GM23338 (cell line): ENCODE results near the gene CPEB3. TPM values are rescaled to one million over a fixed set of nuclear protein-coding genes. Genes with fewer than 3 reads are reported as not detected.
A peak's percentile ranks its signal among the peaks of the same experiment; 100 is the strongest.
"Not testable (repeated sequence)": the region's sequence is repeated elsewhere in the genome, so short reads cannot be mapped to it uniquely, and the experiment has no call there.

ENCODE experiments used
- ATAC-seq: fragments of 200-7000 bp; cut with Tn5 transposase; 3 replicates; pipeline ENCODE4 v1.9.1; 2020
- DNase-seq: peaks from one replicate; pipeline ENCODE4 v3.0.0-alpha.2; 2015; ENCODE audit warnings: low spot score
- H2AFZ ChIP-seq: fragments of 200-600 bp; sonication (generic); 2 replicates; pipeline ENCODE4 v1.8.0; 2016; ENCODE audit warnings: antibody characterized with exemption, mild to moderate bottlenecking, moderate library complexity
- H3F3A ChIP-seq: fragments of 200-600 bp; sonication (generic); replicated peaks from 2 replicates; pipeline ENCODE4 v1.8.0; 2017; ENCODE audit warnings: antibody characterized with exemption, mixed run types, low read depth
- H3K27ac ChIP-seq: fragments of 200-600 bp; sonication (generic); 2 replicates; pipeline ENCODE4 v1.6.1; 2016; ENCODE audit warnings: low read depth
- H3K27me3 ChIP-seq: fragments of 200-600 bp; sonication (generic); 2 replicates; pipeline ENCODE4 v1.8.0; 2016; ENCODE audit warnings: mild to moderate bottlenecking, mixed run types, moderate library complexity; ENCODE audit not compliant: insufficient read depth
- H3K36me3 ChIP-seq: fragments of 200-600 bp; sonication (generic); 2 replicates; pipeline ENCODE4 v1.8.0; 2016; ENCODE audit warnings: mild to moderate bottlenecking; ENCODE audit not compliant: insufficient read depth
- H3K4me1 ChIP-seq: fragments of 200-600 bp; sonication (generic); 2 replicates; pipeline ENCODE4 v1.8.0; 2016; ENCODE audit warnings: mild to moderate bottlenecking, moderate library complexity; ENCODE audit not compliant: insufficient read depth
- H3K4me2 ChIP-seq: fragments of 200-600 bp; sonication (generic); 2 replicates; pipeline ENCODE4 v1.7.1; 2017; ENCODE audit warnings: mixed run types
- H3K4me3 ChIP-seq: fragments of 200-600 bp; sonication (generic); 2 replicates; pipeline ENCODE4 v1.6.1; 2016; ENCODE audit warnings: mixed run types
- H3K79me2 ChIP-seq: fragments of 200-600 bp; sonication (generic); replicated peaks from 2 replicates; pipeline ENCODE4 v1.8.0; 2017; ENCODE audit warnings: mild to moderate bottlenecking; ENCODE audit not compliant: insufficient read depth
- H3K9me2 ChIP-seq: fragments of 200-600 bp; sonication (generic); 2 replicates; pipeline ENCODE4 v1.8.0; 2017; ENCODE audit not compliant: insufficient read depth
- H4K20me1 ChIP-seq: fragments of 200-600 bp; sonication (generic); replicated peaks from 2 replicates; pipeline ENCODE4 v1.8.0; 2017; ENCODE audit warnings: mild to moderate bottlenecking; ENCODE audit not compliant: insufficient read depth
- H3K27ac Mint-ChIP-seq: 2 replicates; pipeline ENCODE4 v1.8.0; 2020; ENCODE audit warnings: inconsistent platforms, mild to moderate bottlenecking, moderate library complexity, mixed read lengths
- H3K27me3 Mint-ChIP-seq: 3 replicates; pipeline ENCODE4 v1.8.0; 2022; ENCODE audit warnings: low read depth, mild to moderate bottlenecking, moderate library complexity, mixed read lengths, inconsistent platforms; ENCODE audit not compliant: insufficient read depth, poor library complexity
- H3K36me3 Mint-ChIP-seq: 3 replicates; pipeline ENCODE4 v1.8.0; 2021; ENCODE audit warnings: low read depth, mild to moderate bottlenecking, inconsistent platforms, moderate library complexity, mixed read lengths
- H3K4me1 Mint-ChIP-seq: 3 replicates; pipeline ENCODE4 v1.8.0; 2020; ENCODE audit warnings: mild to moderate bottlenecking, inconsistent platforms, mixed read lengths
- H3K4me3 Mint-ChIP-seq: 3 replicates; pipeline ENCODE4 v1.8.0; 2021; ENCODE audit warnings: moderate library complexity, mild to moderate bottlenecking, inconsistent platforms, mixed read lengths
- H3K9me3 Mint-ChIP-seq: 3 replicates; pipeline ENCODE4 v1.8.0; 2020; ENCODE audit warnings: moderate library complexity, mild to moderate bottlenecking, inconsistent platforms, mixed read lengths
- CREB1 ChIP-seq: fragments of 250-450 bp; sonication (Bioruptor Pico); IDR thresholded peaks from 2 replicates; pipeline ENCODE4 v1.5.0; 2020; ENCODE audit warnings: low read depth, mild to moderate bottlenecking, moderate library complexity
- ETS1 ChIP-seq: IDR thresholded peaks from 2 replicates; pipeline ENCODE4 v1.6.1; 2016; ENCODE audit warnings: antibody characterized with exemption
- EZH2 ChIP-seq: fragments of 200-600 bp; sonication (generic); IDR thresholded peaks from one replicate; pipeline ENCODE4 v1.8.0; 2017; ENCODE audit warnings: antibody characterized with exemption, mild to moderate bottlenecking, low read depth; ENCODE audit not compliant: unreplicated experiment
- EZH2phosphoT487 ChIP-seq: fragments of 200-600 bp; sonication (generic); IDR thresholded peaks from one replicate; pipeline ENCODE4 v1.8.1; 2018; ENCODE audit warnings: antibody characterized with exemption; ENCODE audit not compliant: unreplicated experiment
- JUNB ChIP-seq: IDR thresholded peaks from one replicate; pipeline ENCODE4 v1.6.1; 2016; ENCODE audit warnings: antibody characterized with exemption; ENCODE audit not compliant: unreplicated experiment
- NANOG ChIP-seq: IDR thresholded peaks from 2 replicates; pipeline ENCODE4 v1.6.1; 2016; ENCODE audit warnings: antibody characterized with exemption, borderline replicate concordance
- POLR2AphosphoS5 ChIP-seq: IDR thresholded peaks from 2 replicates; pipeline ENCODE4 v1.6.1; 2016; ENCODE audit warnings: antibody characterized with exemption, low read depth
- REST ChIP-seq: IDR thresholded peaks from one replicate; pipeline ENCODE4 v1.6.1; 2018; ENCODE audit warnings: antibody characterized with exemption; ENCODE audit not compliant: unreplicated experiment
- STAT1 ChIP-seq: IDR thresholded peaks from one replicate; pipeline ENCODE4 v1.6.1; 2016; ENCODE audit warnings: antibody characterized with exemption; ENCODE audit not compliant: unreplicated experiment
- ZNF114 ChIP-seq: fragments of 250-450 bp; sonication (Bioruptor Pico); IDR thresholded peaks from 2 replicates; pipeline ENCODE4 v1.5.0; 2020; ENCODE audit warnings: mild to moderate bottlenecking, moderate library complexity
- ZNF331 ChIP-seq: fragments of 250-450 bp; sonication (Bioruptor Pico); IDR thresholded peaks from 2 replicates; pipeline ENCODE4 v1.5.0; 2020; ENCODE audit warnings: low read depth, mild to moderate bottlenecking, moderate library complexity
- polyA plus RNA-seq: library from polyadenylated mRNA; unstranded; fragments of >200 nt; fragmentation: Nextera tagmentation; extraction: Ambion mirVana; gene quantifications from 2 replicates; pipeline ENCODE4 v1.2.1, GENCODE V29; 2016
- total RNA-seq: library from RNA; depleted of rRNA; stranded (reverse); fragments of >200 nt; shearing (Covaris generic); gene quantifications from 2 replicates; pipeline ENCODE4 v1.2.3, GENCODE V29; 2014

Gene CPEB3
- total and polyA plus RNA-seq, 2 experiments from 2014 or later: 0.74 to 1.9 TPM

- Histone ChIP-seq H3K4me2 (no peak overlapping the region), H3K4me3 (no peak overlapping the region), H3K27ac (no peak overlapping the region), H4K20me1 (no peaks in the 10 kb centered on the region), H2AFZ (no peak overlapping the region), H3K36me3 (no peaks in the 10 kb centered on the region), H3K4me1 (peaks cover 15% of the 10 kb centered on the region), H3K27me3 (no peaks in the 10 kb centered on the region), H3F3A (no peaks in the 10 kb centered on the region), H3K9me2 (no peaks in the 10 kb centered on the region), H3K79me2 (no peaks in the 10 kb centered on the region)
- no peak for ATAC-seq
- no peaks in the 10 kb centered on the region for H3K9me3 Mint-ChIP-seq
- no peak for TF ChIP-seq STAT1
- no peak for TF ChIP-seq ETS1
- no peak for TF ChIP-seq JUNB
- TF ChIP-seq REST: no peak
- no peak overlapping the region for H3K27ac Mint-ChIP-seq
- H3K4me3 Mint-ChIP-seq: no peak overlapping the region
- peaks cover 4% of the 10 kb centered on the region for H3K36me3 Mint-ChIP-seq
- H3K27me3 Mint-ChIP-seq: peaks cover 6% of the 10 kb centered on the region
- no peak for DNase-seq
- H3K4me1 Mint-ChIP-seq: peaks cover 26% of the 10 kb centered on the region
These were observed 251.9 kb downstream of the CPEB3 start for GRCh38 chr10:92038949-92039348.

- not testable (repeated sequence) for H3K36me3 ChIP-seq, H3K27ac ChIP-seq, H3K9me3 Mint-ChIP-seq, H4K20me1 ChIP-seq, H3K79me2 ChIP-seq, H3K9me2 ChIP-seq, H3K27me3 Mint-ChIP-seq, H3K27me3 ChIP-seq, H2AFZ ChIP-seq, H3F3A ChIP-seq
- DNase-seq (peak; percentile 70), ATAC-seq (peak; percentile 78)
- H3K4me3 Mint-ChIP-seq: peak overlapping the region; percentile 45
- Histone ChIP-seq H3K4me1 (peaks cover 22% of the 10 kb centered on the region), H3K4me2 (peak overlapping the region; percentile 29), H3K4me3 (0 out of 2 replicates have a peak overlapping the region, but pooled peaks have one; percentile 1)
- peak; percentile 55; the same call in 1 of the 2 replicates for TF ChIP-seq NANOG
- peaks cover 19% of the 10 kb centered on the region for H3K36me3 Mint-ChIP-seq
- H3K4me1 Mint-ChIP-seq: peaks cover 27% of the 10 kb centered on the region
- peak overlapping the region; percentile 3; the same call in 1 of the 2 replicates for H3K27ac Mint-ChIP-seq
These were observed 257.8 kb downstream of the CPEB3 start for GRCh38 chr10:92033070-92033469.

- Mint-ChIP-seq H3K4me1 (peaks cover 20% of the 10 kb centered on the region), H3K4me3 (no peak overlapping the region), H3K9me3 (no peaks in the 10 kb centered on the region), H3K36me3 (peaks cover 32% of the 10 kb centered on the region), H3K27me3 (peaks cover 4% of the 10 kb centered on the region), H3K27ac (no peak overlapping the region)
- no peak overlapping the region for H3K27ac ChIP-seq
- no peaks in the 10 kb centered on the region for H3K79me2 ChIP-seq
- ATAC-seq (no peak), DNase-seq (no peak)
- no peak overlapping the region for H2AFZ ChIP-seq
- H4K20me1 ChIP-seq: no peaks in the 10 kb centered on the region
- H3K4me2 ChIP-seq: no peak overlapping the region
- no peaks in the 10 kb centered on the region for H3K27me3 ChIP-seq
- no peak overlapping the region for H3K4me3 ChIP-seq
- H3F3A ChIP-seq: no peaks in the 10 kb centered on the region
- no peaks in the 10 kb centered on the region; the same call in 1 of the 2 replicates for H3K36me3 ChIP-seq
- no peaks in the 10 kb centered on the region for H3K9me2 ChIP-seq
- peaks cover 15% of the 10 kb centered on the region for H3K4me1 ChIP-seq
- TF ChIP-seq NANOG (no peak), EZH2phosphoT487 (no peak), EZH2 (no peak), ZNF331 (no peak), CREB1 (CRISPR knock-in tag) (no peak), ZNF114 (CRISPR knock-in tag) (no peak), POLR2AphosphoS5 (no peak)
These were observed 259.3 kb downstream of the CPEB3 start for GRCh38 chr10:92031580-92031979.
